ENCODE results near the gene SLPI. TPM values are rescaled to one million over a fixed set of nuclear protein-coding genes. Genes with fewer than 3 reads are reported as not detected.

The SLPI gene
- total and polyA plus RNA-seq, 2 donors (not counting 3 experiments of a cell fraction or from before 2014, with no cell fraction given), result not detected

GRCh38 chr20:45253261-45253660 lies 1.1 kb downstream of the SLPI start:
- no peak overlapping the region for H3K4me2 ChIP-seq (ENCODE audit: insufficient read depth, low read length)
- no peak overlapping the region for H2AFZ ChIP-seq (ENCODE audit: low read depth, low read length)
- no peak for TF ChIP-seq JUN (IDR thresholded peaks at IDR 0.05; ENCODE audit: borderline replicate concordance, insufficient read depth, insufficient read length, low read depth)
- TF ChIP-seq POLR2A (IDR thresholded peaks at IDR 0.05; ENCODE audit: low read depth, low read length), result no peak
- TF ChIP-seq GATA2 (IDR thresholded peaks at IDR 0.05; ENCODE audit: insufficient read depth, insufficient read length, low read depth, low read length), result no peak
- TF ChIP-seq CTCF (IDR thresholded peaks at IDR 0.05; ENCODE audit: extremely low read depth in 1 of 2, insufficient read depth in 1 of 2, low read depth in 1 of 2, low read length in 2 of 2), result no peak
- dilution Hi-C loops (cut with MboI; ENCODE audit: extremely low pct_ligation_motif_present, low sequenced_read_pairs), result no loop called here
- no peak overlapping the region for H3K9ac ChIP-seq (replicated peaks; ENCODE audit: extremely low read depth, insufficient read depth, low read length)
- no peaks in the 10 kb centered on the region for H3K9me3 ChIP-seq (replicated peaks; ENCODE audit: control insufficient read depth, insufficient read depth, low read length)
- DNase-seq (ENCODE audit: low read depth, low spot score) (no peak), FAIRE-seq (no peak)
- CTCF ChIA-PET, result interaction anchor here (1.6 kb wide), 1 partner anchor 38 kb away, joined by 5 read pairs; no protein-coding TSS in a partner anchor
- peaks cover 2 to 5% of the 10 kb centered on the region in 2 experiments for H3K27me3 ChIP-seq (ENCODE audit: control insufficient read depth in 2 of 2, insufficient read depth in 2 of 2, low read length in 2 of 2)
- no peaks in the 10 kb centered on the region for H3K4me1 ChIP-seq (ENCODE audit: control insufficient read depth, extremely low read depth, insufficient read depth, low read length)
- no peak overlapping the region for H3K4me3 ChIP-seq (replicated peaks in 1 of 3; ENCODE audit: insufficient read depth in 1 of 3, low read depth in 1 of 3, low read length in 3 of 3)
- no peaks in the 10 kb centered on the region for H3K9me1 ChIP-seq (replicated peaks; ENCODE audit: control insufficient read depth, extremely low read depth, insufficient read depth, low read length)
- no peaks in the 10 kb centered on the region for H3K79me2 ChIP-seq (ENCODE audit: control insufficient read depth, insufficient read depth, low read length)
- intact Hi-C loops (cut with micrococcal nuclease), result no loop called here
- BruUV-seq (replicated peaks), result no TSS peak
- H4K20me1 ChIP-seq (replicated peaks; ENCODE audit: control insufficient read depth, extremely low read depth, insufficient read depth, low read length), result no peaks in the 10 kb centered on the region
- no peaks in the 10 kb centered on the region for H3K36me3 ChIP-seq (ENCODE audit: control insufficient read depth in 2 of 2, extremely low read depth in 1 of 2, insufficient read depth in 2 of 2, low read length in 2 of 2)
- POLR2A ChIA-PET, result no interaction called here
- H3K27ac ChIP-seq (ENCODE audit: insufficient read depth, low read depth, low read length), result no peak overlapping the region

- DNase-seq (ENCODE audit: low read depth, low spot score) (no peak), FAIRE-seq (no peak)
- no peak overlapping the region for H2AFZ ChIP-seq (ENCODE audit: low read depth, low read length)
- no peaks in the 10 kb centered on the region for H3K4me1 ChIP-seq (ENCODE audit: control insufficient read depth, extremely low read depth, insufficient read depth, low read length)
- peaks cover 5 to 7% of the 10 kb centered on the region in 2 experiments for H3K27me3 ChIP-seq (ENCODE audit: control insufficient read depth in 2 of 2, insufficient read depth in 2 of 2, low read length in 2 of 2)
- H3K4me3 ChIP-seq (replicated peaks in 1 of 3; ENCODE audit: insufficient read depth in 1 of 3, low read depth in 1 of 3, low read length in 3 of 3), result no peak overlapping the region
- no peak overlapping the region for H3K27ac ChIP-seq (ENCODE audit: insufficient read depth, low read depth, low read length)
- dilution Hi-C loops (cut with MboI; ENCODE audit: extremely low pct_ligation_motif_present, low sequenced_read_pairs) (no loop called here), intact Hi-C loops (cut with micrococcal nuclease) (no loop called here)
- no peaks in the 10 kb centered on the region for H4K20me1 ChIP-seq (replicated peaks; ENCODE audit: control insufficient read depth, extremely low read depth, insufficient read depth, low read length)
- BruUV-seq (replicated peaks), result no TSS peak
- no peaks in the 10 kb centered on the region for H3K79me2 ChIP-seq (ENCODE audit: control insufficient read depth, insufficient read depth, low read length)
- H3K4me2 ChIP-seq (ENCODE audit: insufficient read depth, low read length), result no peak overlapping the region
- TF ChIP-seq CTCF (IDR thresholded peaks at IDR 0.05; ENCODE audit: extremely low read depth in 1 of 2, insufficient read depth in 1 of 2, low read depth in 1 of 2, low read length in 2 of 2), result no peak
- no peak for TF ChIP-seq GATA2 (IDR thresholded peaks at IDR 0.05; ENCODE audit: insufficient read depth, insufficient read length, low read depth, low read length)
- no peak for TF ChIP-seq EZH2 (IDR thresholded peaks at IDR 0.05; ENCODE audit: borderline replicate concordance, low read depth, low read length, severe bottlenecking)
- no peak for TF ChIP-seq MYC (IDR thresholded peaks at IDR 0.05; ENCODE audit: low read depth, low read length)
- no peak for TF ChIP-seq JUN (IDR thresholded peaks at IDR 0.05; ENCODE audit: borderline replicate concordance, insufficient read depth, insufficient read length, low read depth)
- no peak for TF ChIP-seq POLR2A (IDR thresholded peaks at IDR 0.05; ENCODE audit: low read depth, low read length)
- TF ChIP-seq FOS (IDR thresholded peaks at IDR 0.05; ENCODE audit: borderline replicate concordance, insufficient read depth, low read length), result no peak
- TF ChIP-seq POLR2AphosphoS5 (IDR thresholded peaks at IDR 0.05; ENCODE audit: insufficient read depth, low read depth, low read length), result no peak
- no peak for TF ChIP-seq MAX (IDR thresholded peaks at IDR 0.05; ENCODE audit: insufficient read depth, insufficient read length)
- no peaks in the 10 kb centered on the region for H3K9me1 ChIP-seq (replicated peaks; ENCODE audit: control insufficient read depth, extremely low read depth, insufficient read depth, low read length)
- no peak overlapping the region for H3K9ac ChIP-seq (replicated peaks; ENCODE audit: extremely low read depth, insufficient read depth, low read length)
- H3K9me3 ChIP-seq (replicated peaks; ENCODE audit: control insufficient read depth, insufficient read depth, low read length), result no peaks in the 10 kb centered on the region
- ChIA-PET POLR2A (no interaction called here), CTCF (no interaction called here)
- H3K36me3 ChIP-seq (ENCODE audit: control insufficient read depth in 2 of 2, extremely low read depth in 1 of 2, insufficient read depth in 2 of 2, low read length in 2 of 2), result no peaks in the 10 kb centered on the region
These were observed 2.3 kb downstream of the SLPI start for GRCh38 chr20:45251884-45252560.

All from endothelial cell of umbilical vein (primary cell).